HEK293T (cell line): Measurements from ENCODE around the gene ABCC2.
"Not testable (repeated sequence)": the region's sequence is repeated elsewhere in the genome, so short reads cannot be mapped to it uniquely, and the experiment has no call there.

Experiments
- BHLHE40 ChIP-seq: fragments of 450-650 bp; IDR thresholded peaks from 2 replicates; pipeline ENCODE4 v1.6.1; 2016; ENCODE audit warnings: mild to moderate bottlenecking, moderate library complexity, borderline replicate concordance
- ELF4 ChIP-seq: fragments of 450-650 bp; IDR thresholded peaks from 2 replicates; pipeline ENCODE4 v1.6.1; 2017; ENCODE audit warnings: antibody characterized with exemption
- FOXA1 ChIP-seq: fragments of 450-650 bp; IDR thresholded peaks from 2 replicates; pipeline ENCODE4 v1.6.1; 2016; ENCODE audit warnings: mild to moderate bottlenecking
- FOXK2 ChIP-seq: fragments of 450-650 bp; IDR thresholded peaks from 2 replicates; pipeline ENCODE4 v1.6.1; 2016; ENCODE audit warnings: mild to moderate bottlenecking
- NFRKB ChIP-seq: fragments of 450-650 bp; IDR thresholded peaks from 2 replicates; pipeline ENCODE4 v1.6.1; 2016; ENCODE audit warnings: mild to moderate bottlenecking, moderate library complexity
- PKNOX1 ChIP-seq: fragments of 450-650 bp; IDR thresholded peaks from 2 replicates; pipeline ENCODE4 v1.6.1; 2016

GRCh38 chr10:99863535-99864240, 81.2 kb downstream of the ABCC2 start:
- not testable (repeated sequence) for TF ChIP-seq FOXA1, NFRKB, BHLHE40, PKNOX1, ELF4, FOXK2
